ENCODE data around the gene RBM6. TPM values are rescaled to one million over a fixed set of nuclear protein-coding genes. Genes with fewer than 3 reads are reported as not detected.
"Not testable (repeated sequence)": the region's sequence is repeated elsewhere in the genome, so short reads cannot be mapped to it uniquely, and the experiment has no call there.

RBM6 gene
- total RNA-seq, 4 donors from 2014 or later: 73.5 to 222 (median 89.5) TPM

GRCh38 chr3:49929291-49930167 is 10.4 kb upstream of the RBM6 start, which contains the start of gene MON1A:
Gene MON1A (minus strand): TSS chr3:49929811. CDS start chr3:49913346, 16,465 bp downstream.
- Histone ChIP-seq H3K27ac (peak within 1 kb of the TSS; percentile 74), H3K36me3 (no peaks in the 10 kb centered on the region), H3K9me3 (no peaks in the 10 kb centered on the region), H3K4me1 (peaks cover 22% of the 10 kb centered on the region), H3K27me3 (no peaks in the 10 kb centered on the region), H3K4me3 (peak within 1 kb of the TSS; percentile 90)
- DNase-seq (ENCODE audit: low spot score in 2 of 2): peak; percentile 98
- TF ChIP-seq POLR2AphosphoS5 (IDR thresholded peaks at IDR 0.05) (peak in 2 of 3 donors; percentile 31 to 43), CTCF (IDR thresholded peaks at IDR 0.05) (no peak), POLR2A (IDR thresholded peaks at IDR 0.05) (no peak), EP300 (IDR thresholded peaks at IDR 0.05) (no peak)
- under 1% methylated on average over 33 of the region's 56 CpGs for WGBS

- Histone ChIP-seq H3K36me3 (no peaks in the 10 kb centered on the region), H3K4me3 (peak overlapping the region; percentile 90), H3K27ac (peak overlapping the region; percentile 74), H3K27me3 (no peaks in the 10 kb centered on the region), H3K4me1 (peaks cover 22% of the 10 kb centered on the region), H3K9me3 (no peaks in the 10 kb centered on the region)
- DNase-seq (ENCODE audit: low spot score in 2 of 2): no peak
- TF ChIP-seq POLR2A (IDR thresholded peaks at IDR 0.05) (no peak), POLR2AphosphoS5 (IDR thresholded peaks at IDR 0.05) (no peak), CTCF (IDR thresholded peaks at IDR 0.05) (no peak), EP300 (IDR thresholded peaks at IDR 0.05) (no peak)
- WGBS: 31% methylated on average over 16 of the region's 16 CpGs
These were observed 9.7 kb upstream of the RBM6 start for GRCh38 chr3:49930168-49930690.

- Histone ChIP-seq H3K27ac (no peak overlapping the region), H3K36me3 (no peaks in the 10 kb centered on the region), H3K4me1 (peaks cover 22% of the 10 kb centered on the region), H3K9me3 (no peaks in the 10 kb centered on the region), H3K27me3 (no peaks in the 10 kb centered on the region), H3K4me3 (no peak overlapping the region)
- no peak for TF ChIP-seq CTCF (IDR thresholded peaks at IDR 0.05)
- no peak for TF ChIP-seq POLR2A (IDR thresholded peaks at IDR 0.05)
- no peak for TF ChIP-seq EP300 (IDR thresholded peaks at IDR 0.05)
- TF ChIP-seq POLR2AphosphoS5 (IDR thresholded peaks at IDR 0.05): no peak
- WGBS: 86% methylated on average over 1 of the region's 1 CpG
- no peak for DNase-seq (ENCODE audit: low spot score in 2 of 2)
These were observed 9.0 kb upstream of the RBM6 start for GRCh38 chr3:49930922-49931321.

- DNase-seq (ENCODE audit: low spot score in 2 of 2); H3K36me3 ChIP-seq; H3K27ac ChIP-seq; H3K4me3 ChIP-seq; H3K27me3 ChIP-seq; H3K9me3 ChIP-seq: not testable (repeated sequence)
- peaks cover 22% of the 10 kb centered on the region for H3K4me1 ChIP-seq
- WGBS: 95% methylated on average over 15 of the region's 15 CpGs
These were observed 7.7 kb upstream of the RBM6 start for GRCh38 chr3:49932281-49932680.

- no peaks in the 10 kb centered on the region for H3K36me3 ChIP-seq
These were observed 2.9 kb upstream of the RBM6 start for GRCh38 chr3:49937090-49937489.

More at GRCh38 chr3:49937090-49937489, 2.9 kb upstream of the RBM6 start:
- H3K27me3 ChIP-seq: no peaks in the 10 kb centered on the region
- H3K27ac ChIP-seq: no peak overlapping the region
- DNase-seq (ENCODE audit: low spot score in 2 of 2): no peak
- TF ChIP-seq EP300 (IDR thresholded peaks at IDR 0.05) (no peak), POLR2A (IDR thresholded peaks at IDR 0.05) (no peak), POLR2AphosphoS5 (IDR thresholded peaks at IDR 0.05) (no peak), CTCF (IDR thresholded peaks at IDR 0.05) (no peak)
- no peak overlapping the region for H3K4me3 ChIP-seq
- WGBS: 53% methylated on average over 3 of the region's 3 CpGs
- H3K9me3 ChIP-seq: no peaks in the 10 kb centered on the region
- peaks cover 19% of the 10 kb centered on the region for H3K4me1 ChIP-seq
